Ovary (tissue), 3 donors: ENCODE measurements around the gene SMIM11.
"Not testable (repeated sequence)": the region's sequence is repeated elsewhere in the genome, so short reads cannot be mapped to it uniquely, and the experiment has no call there.

Source experiments
- POLR2A ChIP-seq: fragments of 450-650 bp; IDR thresholded peaks from one replicate; pipeline ENCODE4 v1.6.1; 2017; ENCODE audit warnings: antibody characterized with exemption, mild to moderate bottlenecking, moderate library complexity
- TF ChIP-seq, protein P1 (sequence below), 3 donors: fragments of 450-650 bp in 2 of 3; fragments of 200-600 bp in 1 of 3; IDR thresholded peaks; one replicate each; pipeline versions ENCODE4 v1.5.1 to v1.8.0; 2016 to 2022; ENCODE audit warnings: antibody characterized with exemption in 3 of 3, mild to moderate bottlenecking in 1 of 3
- donor health status: DM: no; HTN: no; CAD: no.

DNA sequence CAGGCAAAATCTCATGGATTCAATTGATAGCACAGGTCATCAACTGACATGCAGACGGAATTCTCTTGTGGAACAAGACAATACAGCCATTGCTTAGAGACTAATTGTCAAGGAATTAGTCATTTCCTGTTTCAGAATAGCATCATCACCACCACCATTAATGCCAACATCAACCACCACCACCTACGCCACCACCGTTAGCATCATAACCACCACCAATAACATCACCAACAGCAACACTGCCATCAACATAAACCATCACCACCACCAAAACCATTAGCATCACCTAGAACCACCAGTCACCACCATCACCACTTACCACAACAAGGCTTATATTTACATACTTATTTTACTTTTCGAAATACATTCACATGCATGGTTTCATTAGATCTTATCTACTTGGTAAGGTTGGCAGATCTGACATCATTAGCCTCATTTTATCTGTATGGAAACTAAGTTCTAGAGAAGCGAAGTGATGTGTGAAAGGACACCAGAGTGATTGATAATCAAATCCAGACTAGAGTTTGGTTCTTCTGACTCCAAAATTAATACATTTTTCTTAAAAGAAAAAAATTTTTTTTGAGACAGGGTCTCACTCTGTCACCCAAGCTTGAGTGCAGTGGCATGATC lies 42.3 kb downstream of the SMIM11 start:
- TF ChIP-seq, protein P1, sequence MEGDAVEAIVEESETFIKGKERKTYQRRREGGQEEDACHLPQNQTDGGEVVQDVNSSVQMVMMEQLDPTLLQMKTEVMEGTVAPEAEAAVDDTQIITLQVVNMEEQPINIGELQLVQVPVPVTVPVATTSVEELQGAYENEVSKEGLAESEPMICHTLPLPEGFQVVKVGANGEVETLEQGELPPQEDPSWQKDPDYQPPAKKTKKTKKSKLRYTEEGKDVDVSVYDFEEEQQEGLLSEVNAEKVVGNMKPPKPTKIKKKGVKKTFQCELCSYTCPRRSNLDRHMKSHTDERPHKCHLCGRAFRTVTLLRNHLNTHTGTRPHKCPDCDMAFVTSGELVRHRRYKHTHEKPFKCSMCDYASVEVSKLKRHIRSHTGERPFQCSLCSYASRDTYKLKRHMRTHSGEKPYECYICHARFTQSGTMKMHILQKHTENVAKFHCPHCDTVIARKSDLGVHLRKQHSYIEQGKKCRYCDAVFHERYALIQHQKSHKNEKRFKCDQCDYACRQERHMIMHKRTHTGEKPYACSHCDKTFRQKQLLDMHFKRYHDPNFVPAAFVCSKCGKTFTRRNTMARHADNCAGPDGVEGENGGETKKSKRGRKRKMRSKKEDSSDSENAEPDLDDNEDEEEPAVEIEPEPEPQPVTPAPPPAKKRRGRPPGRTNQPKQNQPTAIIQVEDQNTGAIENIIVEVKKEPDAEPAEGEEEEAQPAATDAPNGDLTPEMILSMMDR (IDR thresholded peaks at IDR 0.05): not testable (repeated sequence)
- TF ChIP-seq POLR2A: not testable (repeated sequence)
